ENCODE results near the gene VOPP1. TPM values are rescaled to one million over a fixed set of nuclear protein-coding genes. Genes with fewer than 3 reads are reported as not detected.

Gene VOPP1
- total and polyA plus RNA-seq, 9 of the 15 experiments (the other 6 are each of a cell fraction or from before 2014, with no cell fraction given) = 8.2 to 45.8 (median 31.2) TPM

DNA sequence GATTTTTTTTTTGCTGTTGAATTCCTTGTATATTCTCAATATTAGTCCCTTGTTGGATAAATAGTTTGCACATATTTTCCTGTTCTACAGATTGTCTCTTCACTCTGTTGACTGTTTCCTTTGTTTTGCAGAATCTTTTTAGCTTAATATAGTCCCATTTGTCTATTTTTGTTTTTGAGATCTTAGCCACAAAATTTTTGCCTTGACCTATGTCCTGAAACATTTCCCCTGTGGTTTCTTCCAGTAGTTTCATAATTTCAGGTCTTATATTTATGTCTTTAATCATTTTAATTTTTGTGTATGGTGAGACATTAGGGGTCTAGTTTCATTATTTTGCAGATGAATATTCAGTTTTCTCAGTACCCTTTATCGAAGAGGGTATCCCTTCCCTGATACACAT is 114.5 kb downstream of the VOPP1 start:
- DNase-seq (ENCODE audit: extremely low read depth in 1 of 4, low spot score in 3 of 4) = no peak
- no peak overlapping the region for H2AFZ ChIP-seq (ENCODE audit: low read depth, low read length)
- WGBS (ENCODE audit: insufficient coverage, low coverage, missing lambda C conversion rate) = 0% methylated on average over 1 of the region's 1 CpG
- no peaks in the 10 kb centered on the region for H3K27me3 ChIP-seq (ENCODE audit: control insufficient read depth in 2 of 2, insufficient read depth in 2 of 2, low read length in 2 of 2)
- H3K27ac ChIP-seq (ENCODE audit: extremely low read depth, low read depth, low read length) = no peak overlapping the region
- H3K79me2 ChIP-seq (ENCODE audit: control insufficient read depth, insufficient read depth, low read length) = no peaks in the 10 kb centered on the region
- no peak overlapping the region for H3K9ac ChIP-seq (ENCODE audit: insufficient read depth in 1 of 2, low read depth in 2 of 2, low read length in 2 of 2)
- FAIRE-seq = no peak
- no peaks in the 10 kb centered on the region for H3K36me3 ChIP-seq (ENCODE audit: control insufficient read depth, insufficient read depth, low read length)
- H3K4me3 ChIP-seq = no peak overlapping the region
- no peak for ATAC-seq
- no peaks in the 10 kb centered on the region for H3K9me1 ChIP-seq (ENCODE audit: control insufficient read depth, insufficient read depth, low read length)
- H3K4me1 ChIP-seq (replicated peaks in 1 of 2; ENCODE audit: control insufficient read depth in 2 of 2, insufficient read depth in 2 of 2, low read length in 2 of 2) = no peaks in the 10 kb centered on the region
- TF ChIP-seq ETV1 (tag; conservative IDR thresholded peaks at IDR 0.05; ENCODE audit: low read depth) (no peak), ZNF79 (CRISPR knock-in tag; IDR thresholded peaks at IDR 0.05; ENCODE audit: low read depth) (no peak), LEF1 (IDR thresholded peaks at IDR 0.05) (no peak), MTA3 (IDR thresholded peaks at IDR 0.05; ENCODE audit: borderline replicate concordance) (no peak), NEUROD1 (IDR thresholded peaks at IDR 0.05; ENCODE audit: borderline replicate concordance, low read depth, low read length, partially characterized antibody) (no peak), PHF21A (IDR thresholded peaks at IDR 0.05; ENCODE audit: borderline replicate concordance, low read depth) (no peak)
- intact Hi-C loops (cut with micrococcal nuclease) (no loop called here), in situ Hi-C loops (cut with MboI) (loop anchor here (10.0 kb wide), 1 partner anchor 1003 kb away; no protein-coding TSS in a partner anchor)
- no peak overlapping the region for H3K4me2 ChIP-seq (ENCODE audit: insufficient read depth, low read length)
- no peaks in the 10 kb centered on the region for H3K9me3 ChIP-seq (replicated peaks; ENCODE audit: control insufficient read depth, insufficient read depth, low read depth, low read length)
- CTCF ChIA-PET (ENCODE audit: low intra/inter-chr PET ratio) = no interaction called here
- no peaks in the 10 kb centered on the region for H4K20me1 ChIP-seq (replicated peaks; ENCODE audit: control insufficient read depth, insufficient read depth, low read length)
- no TSS peak for BruUV-seq (replicated peaks)
- POLR2A ChIA-PET = no interaction called here

GRCh38 chr7:55452971-55453370 is 119.3 kb downstream of the VOPP1 start:
- FAIRE-seq (no peak), DNase-seq (ENCODE audit: extremely low read depth in 1 of 4, low spot score in 3 of 4) (no peak), ATAC-seq (no peak)
- no peak overlapping the region for H3K4me3 ChIP-seq
- BruUV-seq (replicated peaks) = no TSS peak
- peaks cover 0 to 18% of the 10 kb centered on the region in 2 experiments; a peak in 3 of 5 replicates for H3K27me3 ChIP-seq (ENCODE audit: control insufficient read depth in 2 of 2, insufficient read depth in 2 of 2, low read length in 2 of 2)
- H3K27ac ChIP-seq (ENCODE audit: extremely low read depth, low read depth, low read length) = no peak overlapping the region
- ChIA-PET CTCF (ENCODE audit: low intra/inter-chr PET ratio) (no interaction called here), POLR2A (interaction anchor here (0.8 kb wide), 1 partner anchor 14 kb away, joined by 3 read pairs; no protein-coding TSS in a partner anchor)
- TF ChIP-seq, protein P1, sequence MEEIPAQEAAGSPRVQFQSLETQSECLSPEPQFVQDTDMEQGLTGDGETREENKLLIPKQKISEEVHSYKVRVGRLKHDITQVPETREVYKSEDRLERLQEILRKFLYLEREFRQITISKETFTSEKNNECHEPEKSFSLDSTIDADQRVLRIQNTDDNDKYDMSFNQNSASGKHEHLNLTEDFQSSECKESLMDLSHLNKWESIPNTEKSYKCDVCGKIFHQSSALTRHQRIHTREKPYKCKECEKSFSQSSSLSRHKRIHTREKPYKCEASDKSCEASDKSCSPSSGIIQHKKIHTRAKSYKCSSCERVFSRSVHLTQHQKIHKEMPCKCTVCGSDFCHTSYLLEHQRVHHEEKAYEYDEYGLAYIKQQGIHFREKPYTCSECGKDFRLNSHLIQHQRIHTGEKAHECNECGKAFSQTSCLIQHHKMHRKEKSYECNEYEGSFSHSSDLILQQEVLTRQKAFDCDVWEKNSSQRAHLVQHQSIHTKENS (CRISPR knock-in tag; IDR thresholded peaks at IDR 0.05) = no peak
- no peak for TF ChIP-seq MAZ (CRISPR knock-in tag; conservative IDR thresholded peaks at IDR 0.05 in 1 of 2, IDR thresholded peaks at IDR 0.05 in 1 of 2)
- WGBS (ENCODE audit: insufficient coverage, low coverage, missing lambda C conversion rate) = 8% methylated on average over 4 of the region's 4 CpGs
- H3K9ac ChIP-seq (ENCODE audit: insufficient read depth in 1 of 2, low read depth in 2 of 2, low read length in 2 of 2) = no peak overlapping the region
- no peaks in the 10 kb centered on the region for H3K36me3 ChIP-seq (ENCODE audit: control insufficient read depth, insufficient read depth, low read length)
- intact Hi-C loops (cut with micrococcal nuclease) (no loop called here), in situ Hi-C loops (cut with MboI) (loop anchor here (10.0 kb wide), 1 partner anchor 998 kb away; no protein-coding TSS in a partner anchor)
- H3K9me1 ChIP-seq (ENCODE audit: control insufficient read depth, insufficient read depth, low read length) = no peaks in the 10 kb centered on the region
- no peaks in the 10 kb centered on the region for H4K20me1 ChIP-seq (replicated peaks; ENCODE audit: control insufficient read depth, insufficient read depth, low read length)
- H3K9me3 ChIP-seq (replicated peaks; ENCODE audit: control insufficient read depth, insufficient read depth, low read depth, low read length) = no peaks in the 10 kb centered on the region
- no peaks in the 10 kb centered on the region for H3K79me2 ChIP-seq (ENCODE audit: control insufficient read depth, insufficient read depth, low read length)
- H2AFZ ChIP-seq (ENCODE audit: low read depth, low read length) = no peak overlapping the region
- H3K4me2 ChIP-seq (ENCODE audit: insufficient read depth, low read length) = no peak overlapping the region
- H3K4me1 ChIP-seq (replicated peaks in 1 of 2; ENCODE audit: control insufficient read depth in 2 of 2, insufficient read depth in 2 of 2, low read length in 2 of 2) = no peaks in the 10 kb centered on the region; a peak in 1 of 5 replicates
